Mesangial cell (primary cell): ENCODE data around the gene KLRD1. TPM values are rescaled to one million over a fixed set of nuclear protein-coding genes. Genes with fewer than 3 reads are reported as not detected.

Source experiments
- total RNA-seq: library from RNA; depleted of rRNA; stranded (reverse); fragments of >200 nt; gene quantifications from 2 replicates; pipeline ENCODE4 v1.2.3, GENCODE V29; 2015

Gene KLRD1, protein sequence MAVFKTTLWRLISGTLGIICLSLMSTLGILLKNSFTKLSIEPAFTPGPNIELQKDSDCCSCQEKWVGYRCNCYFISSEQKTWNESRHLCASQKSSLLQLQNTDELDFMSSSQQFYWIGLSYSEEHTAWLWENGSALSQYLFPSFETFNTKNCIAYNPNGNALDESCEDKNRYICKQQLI
- 0.13 TPM in 1 of 2 replicates, not detected in the other for total RNA-seq

DNA sequence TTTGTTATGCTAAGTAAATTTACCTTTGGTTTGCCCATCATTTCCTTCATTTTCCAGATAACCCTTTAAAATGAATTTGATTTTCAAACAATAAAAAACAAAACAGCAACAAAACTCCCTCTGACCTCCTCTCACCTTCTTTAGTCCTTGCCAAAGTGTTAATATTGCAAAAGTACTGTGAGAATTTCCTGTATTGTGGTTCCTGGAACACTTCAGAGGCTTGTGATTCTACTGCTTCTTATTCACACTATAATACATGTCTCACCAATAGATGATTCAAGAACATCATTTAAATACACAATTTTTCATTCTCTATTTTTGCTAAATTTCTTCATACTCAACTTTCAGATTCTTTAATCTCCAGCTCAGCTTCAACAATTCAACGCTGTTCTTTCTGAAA, at the start of gene KLRD1:
Gene KLRD1 (plus strand): TSS at position 241 of the 400 bp plus-strand sequence. CDS start 208 bp downstream, outside the sequence.

Other genes with a start within 250 kb of the KLRD1 start
- not detected in 2 replicates for gene CLEC1A, start 208.9 kb upstream of the KLRD1 start, total RNA-seq
- not detected in 2 replicates for gene CLEC7A, start 177.7 kb upstream of the KLRD1 start, total RNA-seq
- 0.51 and 1.5 TPM in 2 replicates for gene OLR1, start 135.7 kb upstream of the KLRD1 start, total RNA-seq
- 1.3 TPM in 1 of 2 replicates, not detected in the other for gene TMEM52B, start 128.8 kb upstream of the KLRD1 start, total RNA-seq
- gene GABARAPL1, start 95.0 kb upstream of the KLRD1 start, total RNA-seq: 21.0 and 94.1 TPM in 2 replicates
- gene KLRK1, start 82.2 kb downstream of the KLRD1 start, total RNA-seq: 0.16 TPM in 1 of 2 replicates, not detected in the other
- 0.16 TPM in 1 of 2 replicates, not detected in the other for gene KLRC4, start 101.9 kb downstream of the KLRD1 start, total RNA-seq
- 0.13 TPM in 1 of 2 replicates, not detected in the other for gene KLRC3, start 112.7 kb downstream of the KLRD1 start, total RNA-seq
- not detected in 2 replicates for gene KLRC2, start 128.1 kb downstream of the KLRD1 start, total RNA-seq
- not detected in 2 replicates for gene KLRC1, start 145.5 kb downstream of the KLRD1 start, total RNA-seq
- 0.38 and 5.4 TPM in 2 replicates for gene EIF2S3B, start 198.0 kb downstream of the KLRD1 start, total RNA-seq